ENCODE results near the gene HIPK2. TPM values are rescaled to one million over a fixed set of nuclear protein-coding genes. Genes with fewer than 3 reads are reported as not detected.

Gene HIPK2
- total and polyA plus RNA-seq, 2 experiments from 2014 or later: 7.3 to 16.9 TPM

GRCh38 chr7:139804571-139804970 lies 26.8 kb upstream of the HIPK2 start:
- DNase-seq (ENCODE audit: low spot score): no peak
- Mint-ChIP-seq H3K27ac (no peak overlapping the region), H3K27me3 (ENCODE audit: insufficient read depth, low read depth, poor library complexity) (peaks cover 8% of the 10 kb centered on the region), H3K9me3 (peaks cover 34% of the 10 kb centered on the region), H3K36me3 (ENCODE audit: low read depth) (peaks cover 24% of the 10 kb centered on the region), H3K4me3 (no peak overlapping the region), H3K4me1 (no peaks in the 10 kb centered on the region)
- no peaks in the 10 kb centered on the region for H3K4me1 ChIP-seq (ENCODE audit: insufficient read depth)
- no peak for ATAC-seq
- TF ChIP-seq CTCF (conservative IDR thresholded peaks at IDR 0.05; ENCODE audit: low read depth in 2 of 2) (no peak), ZNF114 (CRISPR knock-in tag; IDR thresholded peaks at IDR 0.05) (no peak), EZH2phosphoT487 (IDR thresholded peaks at IDR 0.05; ENCODE audit: unreplicated experiment) (no peak), STAT1 (IDR thresholded peaks at IDR 0.05; ENCODE audit: unreplicated experiment) (no peak), JUNB (IDR thresholded peaks at IDR 0.05; ENCODE audit: unreplicated experiment) (no peak), ZNF331 (CRISPR knock-in tag; IDR thresholded peaks at IDR 0.05; ENCODE audit: low read depth) (no peak), NANOG (IDR thresholded peaks at IDR 0.05; ENCODE audit: borderline replicate concordance) (no peak), CREB1 (CRISPR knock-in tag; IDR thresholded peaks at IDR 0.05; ENCODE audit: low read depth) (no peak), ZNF462 (CRISPR knock-in tag; IDR thresholded peaks at IDR 0.05) (no peak), REST (IDR thresholded peaks at IDR 0.05; ENCODE audit: unreplicated experiment) (no peak), EZH2 (IDR thresholded peaks at IDR 0.05; ENCODE audit: low read depth, unreplicated experiment) (no peak), ETS1 (IDR thresholded peaks at IDR 0.05) (no peak), POLR2AphosphoS5 (IDR thresholded peaks at IDR 0.05; ENCODE audit: low read depth) (no peak)
- no peaks in the 10 kb centered on the region; the same call in 1 of the 2 replicates for H3K36me3 ChIP-seq (ENCODE audit: insufficient read depth)
- no peaks in the 10 kb centered on the region for H3K27me3 ChIP-seq (ENCODE audit: insufficient read depth)
- no peak overlapping the region for H3K27ac ChIP-seq (ENCODE audit: low read depth)
- peaks cover 4% of the 10 kb centered on the region; the same call in 1 of the 2 replicates for H3K9me2 ChIP-seq (ENCODE audit: insufficient read depth)
- H3F3A ChIP-seq (replicated peaks; ENCODE audit: low read depth): no peaks in the 10 kb centered on the region
- no peaks in the 10 kb centered on the region for H3K79me2 ChIP-seq (replicated peaks; ENCODE audit: insufficient read depth)
- no peak overlapping the region for H3K4me3 ChIP-seq
- no peaks in the 10 kb centered on the region for H4K20me1 ChIP-seq (replicated peaks; ENCODE audit: insufficient read depth)
- H3K4me2 ChIP-seq: no peak overlapping the region
- no peak overlapping the region for H2AFZ ChIP-seq

All from GM23338 (cell line).